ENCODE results near the gene SHCBP1L. TPM values are rescaled to one million over a fixed set of nuclear protein-coding genes. Genes with fewer than 3 reads are reported as not detected.
"Not testable (repeated sequence)": the region's sequence is repeated elsewhere in the genome, so short reads cannot be mapped to it uniquely, and the experiment has no call there.

SHCBP1L gene
- total and polyA plus RNA-seq, 5 donors from 2014 or later = not detected

DNA sequence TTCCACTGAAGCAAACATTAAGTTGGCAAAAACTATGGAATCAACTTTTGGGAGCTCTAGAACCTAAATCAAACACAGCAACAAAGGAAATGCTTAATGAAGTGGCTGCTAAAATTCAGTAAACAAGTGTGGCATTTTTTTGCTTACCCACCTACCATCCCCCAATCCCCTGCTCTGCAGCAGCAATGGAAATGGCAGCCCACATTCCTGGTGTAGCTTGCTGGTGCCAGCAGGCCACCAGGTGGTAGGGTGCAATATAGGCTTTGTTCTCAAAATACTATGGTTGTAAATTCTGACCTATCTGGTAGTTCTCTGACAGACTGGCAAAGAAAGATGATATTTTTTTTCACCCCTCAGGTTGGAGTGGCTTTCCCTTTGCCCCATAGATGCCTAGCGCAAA is 42.8 kb downstream of the SHCBP1L start:
- Mint-ChIP-seq H3K27me3 (peaks cover 26% of the 10 kb centered on the region), H3K9me3 (peaks cover 0 to 5% (median 0%) of the 10 kb centered on the region in 7 donors), H3K4me1 (no peaks in the 10 kb centered on the region)

DNA sequence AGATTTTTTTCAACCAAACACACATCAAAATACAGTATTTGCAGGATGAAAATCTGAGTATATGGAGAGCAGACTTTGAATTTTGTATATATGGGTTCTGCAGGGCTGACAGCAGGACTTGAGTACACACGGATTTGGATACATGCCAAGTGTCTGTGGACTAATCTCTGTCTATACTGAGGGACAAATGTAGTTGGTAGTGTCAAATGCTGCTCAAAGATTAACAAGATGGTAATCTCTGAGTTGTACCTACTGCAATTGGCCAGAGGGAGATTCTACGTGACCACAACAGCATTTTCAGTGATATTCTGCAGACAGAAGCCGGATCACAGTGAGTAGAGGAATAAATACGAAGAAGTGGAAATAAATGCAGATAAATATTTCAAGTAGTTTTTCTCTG is 43.4 kb downstream of the SHCBP1L start:
- H3K4me1 ChIP-seq (ENCODE audit: control insufficient read depth, insufficient read depth, low read length, poor library complexity, severe bottlenecking) = no peaks in the 10 kb centered on the region
- H3K4me3 ChIP-seq (ENCODE audit: low read depth, low read length) = no peak overlapping the region
- H3K36me3 Mint-ChIP-seq = no peaks in the 10 kb centered on the region
- ATAC-seq (ENCODE audit: low read depth in 2 of 2) (no peak), DNase-seq (no peak)
- H3K27me3 ChIP-seq (ENCODE audit: control insufficient read depth, insufficient read depth, low read length) = no peaks in the 10 kb centered on the region
- peaks cover 0 to 5% (median 0%) of the 10 kb centered on the region in 7 donors for H3K9me3 Mint-ChIP-seq
- peaks cover 21% of the 10 kb centered on the region for H3K27me3 Mint-ChIP-seq
- no peaks in the 10 kb centered on the region for H3K4me1 Mint-ChIP-seq
- H3K4me3 Mint-ChIP-seq = no peak overlapping the region
- H3K9me3 ChIP-seq (ENCODE audit: control insufficient read depth in 2 of 2, low read length in 2 of 2) = no peaks in the 10 kb centered on the region
- H3K27ac ChIP-seq (ENCODE audit: insufficient read depth, low read length, poor library complexity, severe bottlenecking) = no peak overlapping the region
- no peaks in the 10 kb centered on the region for H3K36me3 ChIP-seq (ENCODE audit: control insufficient read depth, insufficient read depth, low read length)
- H3K27ac Mint-ChIP-seq = no peak overlapping the region

More for the DNA sequence above, 42.8 kb downstream of the SHCBP1L start:
- Mint-ChIP-seq H3K36me3 (no peaks in the 10 kb centered on the region), H3K27ac (no peak overlapping the region), H3K4me3 (no peak overlapping the region)
- Histone ChIP-seq H3K27ac (ENCODE audit: insufficient read depth, low read length, poor library complexity, severe bottlenecking) (no peak overlapping the region), H3K4me1 (ENCODE audit: control insufficient read depth, insufficient read depth, low read length, poor library complexity, severe bottlenecking) (no peaks in the 10 kb centered on the region), H3K27me3 (ENCODE audit: control insufficient read depth, insufficient read depth, low read length) (no peaks in the 10 kb centered on the region), H3K9me3 (ENCODE audit: control insufficient read depth in 2 of 2, low read length in 2 of 2) (no peaks in the 10 kb centered on the region), H3K36me3 (ENCODE audit: control insufficient read depth, insufficient read depth, low read length) (no peaks in the 10 kb centered on the region), H3K4me3 (ENCODE audit: low read depth, low read length) (no peak overlapping the region)
- DNase-seq = no peak
- ATAC-seq (ENCODE audit: low read depth in 2 of 2) = no peak

- H3K27ac Mint-ChIP-seq = no peak overlapping the region
- H3K4me3 ChIP-seq (ENCODE audit: low read depth, low read length) = no peak overlapping the region
- H3K4me3 Mint-ChIP-seq = no peak overlapping the region
- no peaks in the 10 kb centered on the region for H3K27me3 ChIP-seq (ENCODE audit: control insufficient read depth, insufficient read depth, low read length)
- H3K4me1 ChIP-seq (ENCODE audit: control insufficient read depth, insufficient read depth, low read length, poor library complexity, severe bottlenecking) = no peaks in the 10 kb centered on the region
- H3K9me3 Mint-ChIP-seq = peaks cover 0 to 4% (median 0%) of the 10 kb centered on the region in 7 donors
- no peak for ATAC-seq (ENCODE audit: low read depth in 2 of 2)
- H3K27ac ChIP-seq (ENCODE audit: insufficient read depth, low read length, poor library complexity, severe bottlenecking) = no peak overlapping the region
- H3K4me1 Mint-ChIP-seq = no peaks in the 10 kb centered on the region
- H3K36me3 ChIP-seq (ENCODE audit: control insufficient read depth, insufficient read depth, low read length) = no peaks in the 10 kb centered on the region
- H3K36me3 Mint-ChIP-seq = no peaks in the 10 kb centered on the region
- no peak for DNase-seq
- peaks cover 19% of the 10 kb centered on the region for H3K27me3 Mint-ChIP-seq
- no peaks in the 10 kb centered on the region for H3K9me3 ChIP-seq (ENCODE audit: control insufficient read depth in 2 of 2, low read length in 2 of 2)
These were observed 47.6 kb downstream of the SHCBP1L start for GRCh38 chr1:182905321-182905720.

- H3K27me3 ChIP-seq (ENCODE audit: control insufficient read depth, insufficient read depth, low read length); H3K4me1 ChIP-seq (ENCODE audit: control insufficient read depth, insufficient read depth, low read length, poor library complexity, severe bottlenecking); H3K9me3 Mint-ChIP-seq; H3K36me3 Mint-ChIP-seq; H3K4me3 ChIP-seq (ENCODE audit: low read depth, low read length); ATAC-seq (ENCODE audit: low read depth in 2 of 2); H3K27me3 Mint-ChIP-seq; DNase-seq; H3K36me3 ChIP-seq (ENCODE audit: control insufficient read depth, insufficient read depth, low read length); H3K4me3 Mint-ChIP-seq; H3K4me1 Mint-ChIP-seq; H3K27ac ChIP-seq (ENCODE audit: insufficient read depth, low read length, poor library complexity, severe bottlenecking); H3K27ac Mint-ChIP-seq; H3K9me3 ChIP-seq (ENCODE audit: control insufficient read depth in 2 of 2, low read length in 2 of 2): not testable (repeated sequence)
These were observed 51.0 kb downstream of the SHCBP1L start for GRCh38 chr1:182901946-182902345.

DNA sequence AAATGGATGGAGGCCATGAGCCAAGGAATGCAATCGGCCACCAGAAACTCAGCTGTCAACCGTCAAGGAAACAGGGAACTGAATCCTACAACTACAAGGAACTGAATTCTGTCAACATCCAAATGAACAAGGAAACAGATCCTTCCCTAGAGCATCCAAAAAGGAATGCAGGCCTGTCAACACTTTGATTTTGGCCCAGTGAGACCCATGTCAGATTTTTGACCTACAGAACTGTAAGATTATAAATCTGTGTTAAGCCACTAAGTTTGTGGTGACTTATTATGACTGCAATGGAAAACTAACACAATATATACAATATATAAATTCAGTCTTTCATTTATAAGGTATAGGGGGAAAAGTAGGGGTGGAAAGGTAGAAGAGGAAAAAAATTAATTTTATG is 55.3 kb downstream of the SHCBP1L start:
- Histone ChIP-seq H3K9me3 (ENCODE audit: control insufficient read depth in 2 of 2, low read length in 2 of 2) (no peaks in the 10 kb centered on the region), H3K27me3 (ENCODE audit: control insufficient read depth, insufficient read depth, low read length) (no peaks in the 10 kb centered on the region), H3K27ac (ENCODE audit: insufficient read depth, low read length, poor library complexity, severe bottlenecking) (no peak overlapping the region), H3K36me3 (ENCODE audit: control insufficient read depth, insufficient read depth, low read length) (no peaks in the 10 kb centered on the region), H3K4me3 (ENCODE audit: low read depth, low read length) (no peak overlapping the region), H3K4me1 (ENCODE audit: control insufficient read depth, insufficient read depth, low read length, poor library complexity, severe bottlenecking) (no peaks in the 10 kb centered on the region)
- H3K9me3 Mint-ChIP-seq = peaks cover 0 to 5% (median 2%) of the 10 kb centered on the region in 7 donors
- H3K36me3 Mint-ChIP-seq = no peaks in the 10 kb centered on the region
- DNase-seq = no peak
- no peak overlapping the region for H3K27ac Mint-ChIP-seq
- no peak overlapping the region for H3K4me3 Mint-ChIP-seq
- no peak for ATAC-seq (ENCODE audit: low read depth in 2 of 2)
- no peaks in the 10 kb centered on the region for H3K4me1 Mint-ChIP-seq
- peaks cover 19% of the 10 kb centered on the region for H3K27me3 Mint-ChIP-seq

GRCh38 chr1:182890927-182891610 is 61.9 kb downstream of the SHCBP1L start:
- Mint-ChIP-seq H3K36me3 (peaks cover 24% of the 10 kb centered on the region), H3K4me3 (no peak overlapping the region), H3K27ac (peak overlapping the region in 1 of 3 donors; percentile 61), H3K9me3 (peaks cover 0 to 5% (median 2%) of the 10 kb centered on the region in 7 donors), H3K4me1 (peaks cover 9 to 19% (median 13%) of the 10 kb centered on the region in 4 donors), H3K27me3 (peaks cover 9% of the 10 kb centered on the region)
- H3K4me1 ChIP-seq (ENCODE audit: control insufficient read depth, insufficient read depth, low read length, poor library complexity, severe bottlenecking) = no peaks in the 10 kb centered on the region
- H3K9me3 ChIP-seq (ENCODE audit: control insufficient read depth in 2 of 2, low read length in 2 of 2) = no peaks in the 10 kb centered on the region
- no peaks in the 10 kb centered on the region for H3K27me3 ChIP-seq (ENCODE audit: control insufficient read depth, insufficient read depth, low read length)
- no peak overlapping the region for H3K27ac ChIP-seq (ENCODE audit: insufficient read depth, low read length, poor library complexity, severe bottlenecking)
- ATAC-seq (ENCODE audit: low read depth in 2 of 2) = no peak
- no peak overlapping the region for H3K4me3 ChIP-seq (ENCODE audit: low read depth, low read length)
- DNase-seq = no peak
- peaks cover 33% of the 10 kb centered on the region for H3K36me3 ChIP-seq (ENCODE audit: control insufficient read depth, insufficient read depth, low read length)

GRCh38 chr1:182889997-182890396 is 63.0 kb downstream of the SHCBP1L start:
- ATAC-seq (ENCODE audit: low read depth in 2 of 2) = peak; percentile 55 to 57
- H3K4me1 Mint-ChIP-seq = peaks cover 9 to 23% (median 13%) of the 10 kb centered on the region in 4 donors
- H3K36me3 Mint-ChIP-seq = peaks cover 34% of the 10 kb centered on the region
- Histone ChIP-seq H3K27me3 (ENCODE audit: control insufficient read depth, insufficient read depth, low read length) (no peaks in the 10 kb centered on the region), H3K4me3 (ENCODE audit: low read depth, low read length) (no peak overlapping the region), H3K36me3 (ENCODE audit: control insufficient read depth, insufficient read depth, low read length) (peaks cover 44% of the 10 kb centered on the region), H3K27ac (ENCODE audit: insufficient read depth, low read length, poor library complexity, severe bottlenecking) (no peak overlapping the region), H3K9me3 (ENCODE audit: control insufficient read depth in 2 of 2, low read length in 2 of 2) (no peaks in the 10 kb centered on the region), H3K4me1 (ENCODE audit: control insufficient read depth, insufficient read depth, low read length, poor library complexity, severe bottlenecking) (no peaks in the 10 kb centered on the region)
- peak overlapping the region in 1 of 3 donors; percentile 23 for H3K27ac Mint-ChIP-seq
- H3K9me3 Mint-ChIP-seq = peaks cover 0 to 5% (median 0%) of the 10 kb centered on the region in 7 donors
- H3K4me3 Mint-ChIP-seq = no peak overlapping the region
- peak in 1 of 3 donors; percentile 58 for DNase-seq
- H3K27me3 Mint-ChIP-seq = peaks cover 4% of the 10 kb centered on the region
